HCT116 (cell line): ENCODE data around the gene SUPT5H. TPM values are rescaled to one million over a fixed set of nuclear protein-coding genes. Genes with fewer than 3 reads are reported as not detected.

Experiments used
- ATAC-seq: fragments of 200-7000 bp; cut with Tn5 transposase; 2 replicates; pipeline ENCODE4 v1.9.1; 2020; ENCODE audit warnings: mild to moderate bottlenecking, moderate library complexity
- BruUV-seq: library from RNA; stranded (reverse); fragments of 400-500 nt; replicated peaks from 2 replicates; lab custom pipeline; 2021; lab: Mats Ljungman, UMichigan
- CTCF ChIA-PET: fragments of 300-600 bp; sonication (Branson Sonifier 250); formaldehyde crosslinking; loops from one replicate; lab custom pipeline; 2021; ENCODE audit warnings: antibody characterized with exemption; lab: Charles Lee
- POLR2A ChIA-PET: fragments of 300-600, 350-600 bp; sonication (Branson Sonifier 250); formaldehyde crosslinking; loops from one replicate; lab custom pipeline; 2021; ENCODE audit warnings: antibody characterized with exemption; lab: Charles Lee
- RAD21 ChIA-PET, 2 experiments: fragments of 300-600 bp; sonication (Branson Sonifier 250); formaldehyde crosslinking; loops; one replicate each; lab custom pipeline; 2023; ENCODE audit warnings: low total read pairs in 2 of 2; ENCODE audit not compliant: uncharacterized antibody in 2 of 2, unreplicated experiment in 2 of 2, low non-redundant PET in 1 of 2; lab: Charles Lee
- DNase-seq: peaks from one replicate; pipeline ENCODE4 v3.0.0-alpha.2; 2010; ENCODE audit warnings: low read depth, low spot score
- H2AFZ ChIP-seq: fragments of 200-600 bp; shearing (Covaris generic), sonication (generic); 2 replicates; pipeline ENCODE4 v1.6.1; 2017; ENCODE audit warnings: low read depth, mixed run types, mixed read lengths, antibody characterized with exemption, low read length; ENCODE audit not compliant: poor library complexity, severe bottlenecking
- H3K27ac ChIP-seq: 2 replicates; pipeline ENCODE4 v1.5.1; 2012; ENCODE audit warnings: low read depth, low read length
- H3K27me3 ChIP-seq: fragments of 200-600 bp; sonication (generic); 2 replicates; pipeline ENCODE4 v1.6.1; 2016; ENCODE audit warnings: mixed run types, low read length, mixed read lengths; ENCODE audit not compliant: insufficient read depth
- H3K36me3 ChIP-seq, 2 experiments: fragments of 200-500 bp in 1 of 2; fragments of 200-600 bp in 1 of 2; sonication (Bioruptor generic) in 1 of 2; sonication (generic) in 1 of 2; 2 replicates each; pipeline versions ENCODE4 v1.5.1 to v1.6.1; 2014 to 2016; ENCODE audit warnings: low read length in 2 of 2, inconsistent platforms in 1 of 2, mixed read lengths in 1 of 2, mixed run types in 1 of 2; ENCODE audit not compliant: insufficient read depth in 2 of 2, control insufficient read depth in 1 of 2
- H3K4me1 ChIP-seq, 2 experiments: fragments of 200-600 bp in 1 of 2; sonication (generic) in 1 of 2; 2 replicates each; pipeline versions ENCODE4 v1.5.1 to v1.6.1; 2012 to 2017; ENCODE audit warnings: low read length in 2 of 2, inconsistent platforms in 1 of 2, mild to moderate bottlenecking in 1 of 2, mixed read lengths in 1 of 2, mixed run types in 1 of 2, moderate library complexity in 1 of 2; ENCODE audit not compliant: insufficient read depth in 2 of 2, control insufficient read depth in 1 of 2
- H3K4me2 ChIP-seq: fragments of 200-600 bp; sonication (generic); 2 replicates; pipeline ENCODE4 v1.6.1; 2017; ENCODE audit warnings: mixed run types, low read length, mixed read lengths
- H3K4me3 ChIP-seq, 2 experiments: fragments of 200-600 bp in 1 of 2; sonication (generic) in 1 of 2; replicated peaks in 1 of 2; 2 replicates each; pipeline ENCODE4 v1.5.1; 2011 to 2016; ENCODE audit warnings: low read length in 2 of 2, control low read depth in 1 of 2, low read depth in 1 of 2, mild to moderate bottlenecking in 1 of 2, mixed read lengths in 1 of 2, mixed run types in 1 of 2
- H3K79me2 ChIP-seq: fragments of 200-600 bp; sonication (generic); 2 replicates; pipeline ENCODE4 v1.6.1; 2017; ENCODE audit warnings: mild to moderate bottlenecking, mixed run types, low read length, moderate library complexity, mixed read lengths; ENCODE audit not compliant: insufficient read depth
- H3K9ac ChIP-seq: fragments of 200-600 bp; sonication (generic); 2 replicates; pipeline ENCODE4 v1.6.1; 2016; ENCODE audit warnings: low read length, mixed read lengths
- H3K9me2 ChIP-seq: fragments of 200-600 bp; sonication (generic), shearing (Covaris generic); 2 replicates; pipeline ENCODE4 v1.6.1; 2017; ENCODE audit warnings: mixed run types, mild to moderate bottlenecking, moderate library complexity; ENCODE audit not compliant: insufficient read depth
- H3K9me3 ChIP-seq, 2 experiments: fragments of 200-500 bp in 1 of 2; fragments of 200-600 bp in 1 of 2; sonication (Bioruptor generic) in 1 of 2; sonication (generic) in 1 of 2; 2 replicates each; pipeline ENCODE4 v1.6.1; 2014 to 2017; ENCODE audit warnings: low read length in 2 of 2, mixed read lengths in 2 of 2, inconsistent platforms in 1 of 2, low read depth in 1 of 2, mild to moderate bottlenecking in 1 of 2, mixed run types in 1 of 2, moderate library complexity in 1 of 2; ENCODE audit not compliant: control insufficient read depth in 1 of 2, insufficient read depth in 1 of 2
- H4K20me1 ChIP-seq: fragments of 200-600 bp; sonication (generic), shearing (Covaris generic); 2 replicates; pipeline ENCODE4 v1.6.1; 2017; ENCODE audit warnings: mixed run types, mild to moderate bottlenecking, moderate library complexity; ENCODE audit not compliant: insufficient read depth
- EGR1 ChIP-seq: IDR thresholded peaks from 2 replicates; pipeline ENCODE4 v1.6.1; 2012; ENCODE audit warnings: low read depth
- ELF1 ChIP-seq: IDR thresholded peaks from 2 replicates; pipeline ENCODE4 v1.6.1; 2012; ENCODE audit warnings: low read depth, borderline replicate concordance
- EZH2 ChIP-seq: fragments of 200-600 bp; sonication (generic); IDR thresholded peaks from 2 replicates; pipeline ENCODE4 v1.6.1; 2017; ENCODE audit warnings: antibody characterized with exemption, mixed run types
- EZH2phosphoT487 ChIP-seq: fragments of 200-600 bp; IDR thresholded peaks from 2 replicates; pipeline ENCODE4 v1.6.1; 2018; ENCODE audit warnings: antibody characterized with exemption, borderline replicate concordance
- FOSL1 ChIP-seq: IDR thresholded peaks from 2 replicates; pipeline ENCODE4 v1.6.1; 2012; ENCODE audit warnings: low read depth
- POLR2A ChIP-seq: IDR thresholded peaks from 2 replicates; pipeline ENCODE4 v1.7.0; 2011; ENCODE audit warnings: borderline replicate concordance; ENCODE audit not compliant: insufficient read depth, insufficient read length; ENCODE audit errors: extremely low read depth
- RAD21 ChIP-seq: IDR thresholded peaks from 2 replicates; pipeline ENCODE4 v1.6.1; 2012; ENCODE audit warnings: low read depth, mild to moderate bottlenecking
- SIN3A ChIP-seq: IDR thresholded peaks from 2 replicates; pipeline ENCODE4 v1.6.1; 2012; ENCODE audit warnings: low read depth
- SRF ChIP-seq: IDR thresholded peaks from 2 replicates; pipeline ENCODE4 v1.6.1; 2012; ENCODE audit warnings: low read depth
- ZBTB33 ChIP-seq: IDR thresholded peaks from 2 replicates; pipeline ENCODE4 v1.6.1; 2011; ENCODE audit warnings: mild to moderate bottlenecking, low read length, moderate library complexity; ENCODE audit not compliant: insufficient replicate concordance; ENCODE audit errors: extremely low read depth
- ZFX ChIP-seq: fragments of 450-650 bp; IDR thresholded peaks from 2 replicates; pipeline ENCODE4 v1.6.1; 2017
- intact Hi-C: fragments of 100-400 bp; cut with micrococcal nuclease; formaldehyde crosslinking; loops from 2 replicates; pipeline ENCODE4 v1.10.0; 2022
- total RNA-seq: library from RNA; stranded (reverse); gene quantifications from one replicate; pipeline ENCODE4 v1.2.1, GENCODE V29; 2021; ENCODE audit not compliant: unreplicated experiment
- TF ChIP-seq, protein P1 (sequence below): IDR thresholded peaks from 2 replicates; pipeline ENCODE4 v1.6.1; 2012

SUPT5H gene
- total RNA-seq, 1 experiment from 2014 or later = 120 TPM

- Histone ChIP-seq H3K4me1 (peaks cover 0 to 4% of the 10 kb centered on the region in 2 experiments; a peak in 1 of 4 replicates), H3K4me2 (no peak overlapping the region), H2AFZ (no peak overlapping the region), H3K9me2 (no peaks in the 10 kb centered on the region), H3K4me3 (no peak overlapping the region), H3K9ac (no peak overlapping the region), H3K27me3 (no peaks in the 10 kb centered on the region), H3K9me3 (no peaks in the 10 kb centered on the region), H3K79me2 (no peaks in the 10 kb centered on the region), H3K36me3 (no peaks in the 10 kb centered on the region), H3K27ac (no peak overlapping the region), H4K20me1 (no peaks in the 10 kb centered on the region)
- no peak for ATAC-seq
- POLR2A ChIA-PET = no interaction called here
- TF ChIP-seq ELF1 (no peak), ZBTB33 (no peak), FOSL1 (no peak), EGR1 (no peak), POLR2A (no peak), ZFX (no peak), EZH2 (no peak), EZH2phosphoT487 (no peak), SRF (no peak), SIN3A (no peak), RAD21 (no peak)
- TF ChIP-seq, protein P1, sequence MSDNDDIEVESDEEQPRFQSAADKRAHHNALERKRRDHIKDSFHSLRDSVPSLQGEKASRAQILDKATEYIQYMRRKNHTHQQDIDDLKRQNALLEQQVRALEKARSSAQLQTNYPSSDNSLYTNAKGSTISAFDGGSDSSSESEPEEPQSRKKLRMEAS = no peak
- RAD21 ChIA-PET = no interaction called here
- no peak for DNase-seq
- CTCF ChIA-PET = no interaction called here
- BruUV-seq = no TSS peak
- intact Hi-C loops = no loop called here
Measured at GRCh38 chr19:39500543-39500942, 55.2 kb downstream of the SUPT5H start.
